Activated CD8-positive, alpha-beta memory T cell treated with anti-CD3 and anti-CD28 coated beads, Interleukin-2, amount 50 U/mL, for 24 hours (primary cell): ENCODE measurements around the gene CUL2.
"Not testable (repeated sequence)": the region's sequence is repeated elsewhere in the genome, so short reads cannot be mapped to it uniquely, and the experiment has no call there.

ENCODE experiments used
- DNase-seq: peaks from one replicate; pipeline ENCODE4 v3.0.0-alpha.2; 2020; ENCODE audit errors: extremely low read depth

CUL2 gene

GRCh38 chr10:34979938-34980337, 110.2 kb downstream of the CUL2 start:
- DNase-seq: no peak

- DNase-seq: no peak
These were observed 112.1 kb downstream of the CUL2 start for GRCh38 chr10:34978080-34978479.

- DNase-seq: not testable (repeated sequence)
These were observed 113.7 kb downstream of the CUL2 start for GRCh38 chr10:34976380-34976910.

GRCh38 chr10:34974364-34975065, 115.6 kb downstream of the CUL2 start:
- not testable (repeated sequence) for DNase-seq

- DNase-seq: not testable (repeated sequence)
These were observed 116.4 kb downstream of the CUL2 start for GRCh38 chr10:34973757-34974156.

GRCh38 chr10:34973121-34973520, 117.0 kb downstream of the CUL2 start:
- not testable (repeated sequence) for DNase-seq

- not testable (repeated sequence) for DNase-seq
These were observed 117.5 kb downstream of the CUL2 start for GRCh38 chr10:34972591-34972990.

- DNase-seq: not testable (repeated sequence)
These were observed 118.4 kb downstream of the CUL2 start for GRCh38 chr10:34971606-34972334.

- DNase-seq: no peak
These were observed 121.0 kb downstream of the CUL2 start for GRCh38 chr10:34969171-34969570.

- DNase-seq: no peak
These were observed 122.7 kb downstream of the CUL2 start for GRCh38 chr10:34967335-34967880.

- no peak for DNase-seq
These were observed 123.7 kb downstream of the CUL2 start for GRCh38 chr10:34966451-34966850.

- DNase-seq: no peak
These were observed 124.1 kb downstream of the CUL2 start for GRCh38 chr10:34966040-34966439.

GRCh38 chr10:34964166-34964800, 125.9 kb downstream of the CUL2 start:
- DNase-seq: no peak

GRCh38 chr10:34962866-34963265, 127.3 kb downstream of the CUL2 start:
- DNase-seq: no peak

GRCh38 chr10:34960983-34961382, 129.2 kb downstream of the CUL2 start:
- DNase-seq: no peak

GRCh38 chr10:34959786-34960185, 130.4 kb downstream of the CUL2 start:
- DNase-seq: no peak

GRCh38 chr10:34959321-34959720, 130.8 kb downstream of the CUL2 start:
- DNase-seq: no peak
